ENCODE data around the gene ZRSR2. TPM values are rescaled to one million over a fixed set of nuclear protein-coding genes. Genes with fewer than 3 reads are reported as not detected.

ZRSR2 gene
- total and polyA plus RNA-seq, 4 donors, result 13.4 to 98.8 (median 28.8) TPM

DNA sequence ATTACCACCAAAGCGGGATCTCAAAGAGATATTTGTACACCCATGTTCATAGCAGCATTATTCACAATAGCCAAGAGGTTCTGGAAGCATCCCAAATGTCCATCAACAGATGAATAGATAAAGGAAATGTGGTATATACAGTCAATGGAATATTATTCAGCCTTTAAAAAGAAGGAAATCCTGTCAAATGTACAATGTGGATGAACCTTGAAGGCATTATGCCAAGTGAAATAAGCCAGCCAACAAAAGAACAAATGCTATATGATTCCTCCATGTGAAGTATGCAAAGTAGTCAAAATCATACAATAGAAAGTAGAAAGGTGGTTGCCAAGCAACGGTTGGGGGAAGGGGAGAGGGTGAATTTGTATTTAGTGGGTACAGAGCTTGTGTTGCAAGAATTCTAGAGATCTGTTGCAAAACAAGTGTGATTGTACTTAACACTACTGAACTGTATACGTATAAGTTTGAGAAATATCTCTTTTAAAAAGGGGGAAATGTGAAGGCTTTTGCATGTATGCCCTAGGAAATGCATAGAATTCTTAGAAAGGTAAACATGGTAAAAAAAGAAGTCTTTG, 5.0 kb upstream of the ZRSR2 start:
- Histone ChIP-seq H3K27ac (ENCODE audit: low read depth in 1 of 2, low read length in 2 of 2) (no peak overlapping the region), H3K9me3 (ENCODE audit: control insufficient read depth, low read length) (no peaks in the 10 kb centered on the region), H3K27me3 (ENCODE audit: control insufficient read depth in 1 of 2, insufficient read depth in 2 of 2, low read length in 1 of 2) (no peaks in the 10 kb centered on the region), H3K4me1 (ENCODE audit: control insufficient read depth in 1 of 2, insufficient read depth in 2 of 2, low read length in 2 of 2) (no peaks in the 10 kb centered on the region), H3K36me3 (ENCODE audit: control insufficient read depth in 1 of 2, insufficient read depth in 2 of 2, low read length in 1 of 2) (peaks cover 0 to 2% of the 10 kb centered on the region in 2 donors), H3K4me3 (ENCODE audit: low read length in 2 of 2) (no peak overlapping the region)
- 90 to 95% methylated on average over 3 of the region's 3 CpGs for WGBS, 2 donors
- intact Hi-C loops (cut with DNase I), result no loop called here
- no peak for ATAC-seq (ENCODE audit: low FRiP score)
- DNase-seq, result no peak

DNA sequence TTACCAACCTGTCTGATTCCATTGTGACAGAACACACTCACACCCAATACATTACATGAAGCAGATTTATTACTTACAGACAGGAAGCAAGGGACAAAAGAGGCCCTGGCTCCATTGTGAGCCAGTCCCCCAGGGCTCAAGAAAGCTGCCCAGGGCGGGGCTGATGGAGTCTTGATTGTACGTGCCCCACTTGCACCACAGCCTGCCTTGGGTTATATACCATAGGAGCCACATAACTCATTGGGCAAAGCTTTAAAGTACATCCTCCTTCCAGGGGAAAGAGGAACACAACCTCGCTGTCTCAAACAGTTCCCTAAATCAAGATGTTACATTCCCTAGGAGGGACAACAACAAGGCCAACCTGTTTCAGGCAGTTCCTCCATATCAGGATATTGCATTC, 3.4 kb upstream of the ZRSR2 start:
- Histone ChIP-seq H3K9me3 (ENCODE audit: control insufficient read depth, low read length) (no peaks in the 10 kb centered on the region), H3K27me3 (ENCODE audit: control insufficient read depth in 1 of 2, insufficient read depth in 2 of 2, low read length in 1 of 2) (no peaks in the 10 kb centered on the region), H3K27ac (ENCODE audit: low read depth in 1 of 2, low read length in 2 of 2) (no peak overlapping the region), H3K36me3 (ENCODE audit: control insufficient read depth in 1 of 2, insufficient read depth in 2 of 2, low read length in 1 of 2) (peaks cover 0 to 2% of the 10 kb centered on the region in 2 donors), H3K4me3 (ENCODE audit: low read length in 2 of 2) (no peak overlapping the region), H3K4me1 (ENCODE audit: control insufficient read depth in 1 of 2, insufficient read depth in 2 of 2, low read length in 2 of 2) (no peaks in the 10 kb centered on the region)
- ATAC-seq (ENCODE audit: low FRiP score) (no peak), DNase-seq (no peak)
- 79 to 86% methylated on average over 3 of the region's 3 CpGs for WGBS, 2 donors
- intact Hi-C loops (cut with DNase I), result no loop called here

DNA sequence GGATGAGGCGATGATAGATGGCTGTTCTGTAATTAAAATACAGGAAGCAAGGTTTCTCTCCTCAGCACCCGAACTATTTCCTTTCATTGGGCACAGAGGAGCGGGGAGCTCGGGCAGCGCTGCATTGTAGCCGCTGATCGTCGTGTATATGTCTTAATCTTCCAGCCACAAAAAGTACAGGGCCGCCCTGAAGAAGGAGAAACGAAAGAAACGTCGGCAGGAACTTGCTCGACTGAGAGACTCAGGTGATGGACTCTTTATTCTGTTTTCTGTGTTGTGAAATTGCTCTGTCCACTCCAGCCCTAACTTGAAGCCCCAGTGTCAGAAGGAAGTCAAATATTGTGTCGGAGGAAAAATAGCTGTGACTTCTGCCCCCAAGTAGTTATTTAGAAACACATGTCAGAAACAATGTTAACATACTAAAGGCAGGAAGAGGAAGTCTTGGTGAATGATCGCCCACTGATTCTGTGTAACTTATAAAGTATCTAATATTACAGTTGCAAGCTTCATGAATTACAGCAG, 546 bp downstream of the ZRSR2 start:
- Histone ChIP-seq H3K36me3 (ENCODE audit: control insufficient read depth in 1 of 2, insufficient read depth in 2 of 2, low read length in 1 of 2) (no peaks in the 10 kb centered on the region), H3K27me3 (ENCODE audit: control insufficient read depth in 1 of 2, insufficient read depth in 2 of 2, low read length in 1 of 2) (no peaks in the 10 kb centered on the region), H3K9me3 (ENCODE audit: control insufficient read depth, low read length) (no peaks in the 10 kb centered on the region), H3K27ac (ENCODE audit: low read depth in 1 of 2, low read length in 2 of 2) (peak overlapping the region in 1 of 2 donors; percentile 49), H3K4me1 (ENCODE audit: control insufficient read depth in 1 of 2, insufficient read depth in 2 of 2, low read length in 2 of 2) (no peaks in the 10 kb centered on the region), H3K4me3 (ENCODE audit: low read length in 2 of 2) (peak overlapping the region; percentile 40 to 70)
- 1% methylated on average over 15 of the region's 15 CpGs for WGBS, 2 donors
- peak; percentile 50 for ATAC-seq (ENCODE audit: low FRiP score)
- DNase-seq, result no peak
- intact Hi-C loops (cut with DNase I), result loop anchor here (5.0 kb wide), 3 partner anchors 61 to 114 kb away; partner anchors contain the start of gene AP1S2 (in 1 of the 2)

DNA sequence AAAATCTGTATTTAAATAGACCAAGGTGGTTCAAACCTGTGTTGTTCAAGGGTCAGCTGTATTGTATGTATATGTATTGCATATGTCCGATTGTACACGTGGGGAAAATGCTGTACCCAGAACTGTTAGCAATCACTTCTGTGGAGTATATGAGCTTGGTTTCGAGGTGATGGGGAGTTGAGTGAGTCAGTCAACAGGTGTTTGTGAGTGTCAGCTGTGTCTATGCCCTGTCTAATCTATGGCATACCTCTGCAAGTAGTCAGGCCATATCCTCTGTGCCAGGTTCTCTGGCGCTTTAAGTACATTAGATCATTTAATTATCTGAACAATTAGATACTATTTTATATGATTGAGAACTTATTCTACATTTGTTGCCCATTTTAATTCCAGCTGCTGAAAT, 7.4 kb downstream of the ZRSR2 start:
- no peaks in the 10 kb centered on the region for H3K9me3 ChIP-seq (ENCODE audit: control insufficient read depth, low read length)
- DNase-seq (no peak), ATAC-seq (ENCODE audit: low FRiP score) (no peak)
- 89 to 96% methylated on average over 4 of the region's 4 CpGs for whole genome bisulfite sequencing, 2 donors
- no peaks in the 10 kb centered on the region for H3K36me3 ChIP-seq (ENCODE audit: control insufficient read depth in 1 of 2, insufficient read depth in 2 of 2, low read length in 1 of 2)
- H3K4me1 ChIP-seq (ENCODE audit: control insufficient read depth in 1 of 2, insufficient read depth in 2 of 2, low read length in 2 of 2), result no peaks in the 10 kb centered on the region
- no peak overlapping the region for H3K4me3 ChIP-seq (ENCODE audit: low read length in 2 of 2)
- H3K27ac ChIP-seq (ENCODE audit: low read depth in 1 of 2, low read length in 2 of 2), result no peak overlapping the region
- H3K27me3 ChIP-seq (ENCODE audit: control insufficient read depth in 1 of 2, insufficient read depth in 2 of 2, low read length in 1 of 2), result no peaks in the 10 kb centered on the region
- intact Hi-C loops (cut with DNase I), result no loop called here

DNA sequence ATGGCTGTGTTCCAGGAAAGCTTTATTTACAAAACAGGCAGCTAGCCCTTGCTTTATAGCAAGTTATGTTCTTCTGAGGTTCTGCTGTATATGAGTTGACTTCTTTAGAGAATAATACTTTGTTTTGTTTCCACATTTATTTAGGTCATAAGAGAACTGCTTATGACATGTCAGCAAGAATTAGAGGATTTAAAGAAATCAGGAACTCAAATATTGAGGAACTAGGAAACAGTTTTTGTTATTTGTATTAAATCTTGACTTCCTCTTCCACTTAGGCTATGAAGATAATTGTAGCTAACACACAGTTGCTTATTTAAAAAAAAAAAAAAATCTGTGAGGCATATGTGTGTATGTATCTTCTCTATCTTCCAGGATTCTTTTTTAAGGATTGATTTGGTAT, 14.3 kb downstream of the ZRSR2 start:
- Histone ChIP-seq H3K36me3 (ENCODE audit: control insufficient read depth in 1 of 2, insufficient read depth in 2 of 2, low read length in 1 of 2) (no peaks in the 10 kb centered on the region), H3K4me3 (ENCODE audit: low read length in 2 of 2) (no peak overlapping the region), H3K9me3 (ENCODE audit: control insufficient read depth, low read length) (no peaks in the 10 kb centered on the region), H3K27ac (ENCODE audit: low read depth in 1 of 2, low read length in 2 of 2) (no peak overlapping the region), H3K27me3 (ENCODE audit: control insufficient read depth in 1 of 2, insufficient read depth in 2 of 2, low read length in 1 of 2) (no peaks in the 10 kb centered on the region), H3K4me1 (ENCODE audit: control insufficient read depth in 1 of 2, insufficient read depth in 2 of 2, low read length in 2 of 2) (no peaks in the 10 kb centered on the region)
- intact Hi-C loops (cut with DNase I), result no loop called here
- ATAC-seq (ENCODE audit: low FRiP score) (no peak), DNase-seq (no peak)

DNA sequence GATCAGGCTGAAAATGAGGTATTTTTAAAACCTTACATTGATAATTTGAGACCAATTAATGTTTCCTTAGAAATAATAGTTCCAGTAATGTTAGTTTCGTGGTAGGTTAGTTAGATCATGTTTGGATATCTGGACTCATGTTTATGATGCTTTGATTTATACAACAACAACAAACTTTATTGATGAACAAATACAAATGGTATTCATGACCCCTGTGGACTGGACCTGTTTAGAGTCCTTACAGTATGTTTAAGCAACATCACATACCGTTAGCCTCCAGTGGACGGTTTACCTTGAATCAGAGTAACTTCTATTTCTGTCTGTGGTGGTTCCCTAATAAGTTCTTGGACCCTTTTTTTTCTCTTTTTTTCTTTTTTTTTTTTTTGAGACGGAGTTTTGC, 18.0 kb downstream of the ZRSR2 start:
- no peaks in the 10 kb centered on the region for H3K9me3 ChIP-seq (ENCODE audit: control insufficient read depth, low read length)
- intact Hi-C loops (cut with DNase I), result no loop called here
- no peaks in the 10 kb centered on the region for H3K4me1 ChIP-seq (ENCODE audit: control insufficient read depth in 1 of 2, insufficient read depth in 2 of 2, low read length in 2 of 2)
- H3K4me3 ChIP-seq (ENCODE audit: low read length in 2 of 2), result no peak overlapping the region
- H3K27ac ChIP-seq (ENCODE audit: low read depth in 1 of 2, low read length in 2 of 2), result no peak overlapping the region
- DNase-seq, result no peak
- ATAC-seq (ENCODE audit: low FRiP score), result no peak
- WGBS, 2 donors, result 98 to 99% methylated on average over 4 of the region's 4 CpGs
- H3K36me3 ChIP-seq (ENCODE audit: control insufficient read depth in 1 of 2, insufficient read depth in 2 of 2, low read length in 1 of 2), result peaks cover 0 to 4% of the 10 kb centered on the region in 2 donors
- no peaks in the 10 kb centered on the region for H3K27me3 ChIP-seq (ENCODE audit: control insufficient read depth in 1 of 2, insufficient read depth in 2 of 2, low read length in 1 of 2)

DNA sequence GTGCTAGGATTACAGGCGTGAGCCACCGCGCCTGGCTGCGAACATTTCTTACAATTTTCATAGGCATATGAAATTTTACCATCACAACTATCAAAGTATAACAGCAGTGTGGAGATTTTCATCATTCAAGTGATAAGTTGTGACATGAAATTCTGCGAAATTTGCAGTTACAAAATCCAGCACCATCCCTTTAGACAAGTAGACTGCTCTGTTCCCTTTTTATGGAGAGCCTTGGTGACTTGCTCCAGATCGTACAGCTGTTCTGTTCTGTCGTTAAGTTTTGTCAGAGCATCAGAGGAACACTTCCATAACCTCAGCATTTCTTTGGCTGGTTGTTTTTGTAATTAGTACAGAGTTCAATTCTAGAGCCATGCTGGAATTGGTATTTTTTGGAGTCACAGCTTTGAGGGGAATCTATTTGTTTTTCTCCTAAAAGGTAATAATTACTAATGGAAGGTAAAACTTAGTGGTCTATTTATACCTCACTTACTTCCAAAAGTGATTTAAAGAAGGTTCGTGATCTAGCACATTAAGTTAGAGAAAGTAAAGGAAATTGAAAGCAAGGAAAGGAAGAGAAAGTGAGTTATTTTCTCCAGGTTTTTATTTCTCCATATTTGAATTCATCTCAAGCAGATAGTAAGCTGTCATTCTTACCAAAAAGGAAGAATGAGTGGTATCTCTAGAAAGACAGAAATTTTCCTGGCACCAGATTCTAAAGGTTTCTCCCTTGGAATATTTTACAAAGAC, 22.1 kb downstream of the ZRSR2 start:
- H3K27ac ChIP-seq (ENCODE audit: low read depth in 1 of 2, low read length in 2 of 2), result no peak overlapping the region
- H3K4me3 ChIP-seq (ENCODE audit: low read length in 2 of 2), result no peak overlapping the region
- H3K9me3 ChIP-seq (ENCODE audit: control insufficient read depth, low read length), result no peaks in the 10 kb centered on the region
- H3K36me3 ChIP-seq (ENCODE audit: control insufficient read depth in 1 of 2, insufficient read depth in 2 of 2, low read length in 1 of 2), result peaks cover 0 to 4% of the 10 kb centered on the region in 2 donors
- ATAC-seq (ENCODE audit: low FRiP score), result no peak
- H3K27me3 ChIP-seq (ENCODE audit: control insufficient read depth in 1 of 2, insufficient read depth in 2 of 2, low read length in 1 of 2), result no peaks in the 10 kb centered on the region
- no peaks in the 10 kb centered on the region for H3K4me1 ChIP-seq (ENCODE audit: control insufficient read depth in 1 of 2, insufficient read depth in 2 of 2, low read length in 2 of 2)
- WGBS, 2 donors, result 92 to 96% methylated on average over 8 of the region's 8 CpGs
- DNase-seq, result no peak
- intact Hi-C loops (cut with DNase I), result no loop called here

DNA sequence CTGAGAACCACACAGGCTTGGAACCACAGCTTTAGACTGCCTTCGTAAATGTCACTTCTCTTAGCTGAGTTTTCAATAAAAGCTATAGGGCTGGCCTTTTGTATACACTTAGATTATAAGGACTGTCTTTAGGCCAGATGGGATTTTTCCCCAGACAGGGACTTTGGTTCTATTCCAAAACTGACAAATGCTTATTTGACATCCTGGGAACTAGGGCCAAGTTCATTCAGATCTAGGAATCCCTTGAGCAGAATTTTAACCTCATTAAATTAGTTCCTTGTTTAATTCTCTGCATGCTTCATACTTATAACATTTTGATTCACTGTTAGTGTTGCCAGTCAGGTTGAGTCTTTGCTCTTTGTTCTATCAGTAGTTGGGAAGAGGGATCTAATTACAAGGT, 23.1 kb downstream of the ZRSR2 start:
- peaks cover 0 to 4% of the 10 kb centered on the region in 2 donors for H3K36me3 ChIP-seq (ENCODE audit: control insufficient read depth in 1 of 2, insufficient read depth in 2 of 2, low read length in 1 of 2)
- DNase-seq, result no peak

More for the DNA sequence above, 23.1 kb downstream of the ZRSR2 start:
- no peaks in the 10 kb centered on the region for H3K4me1 ChIP-seq (ENCODE audit: control insufficient read depth in 1 of 2, insufficient read depth in 2 of 2, low read length in 2 of 2)
- H3K27me3 ChIP-seq (ENCODE audit: control insufficient read depth in 1 of 2, insufficient read depth in 2 of 2, low read length in 1 of 2), result no peaks in the 10 kb centered on the region
- ATAC-seq (ENCODE audit: low FRiP score), result no peak
- H3K9me3 ChIP-seq (ENCODE audit: control insufficient read depth, low read length), result no peaks in the 10 kb centered on the region
- H3K4me3 ChIP-seq (ENCODE audit: low read length in 2 of 2), result no peak overlapping the region
- H3K27ac ChIP-seq (ENCODE audit: low read depth in 1 of 2, low read length in 2 of 2), result no peak overlapping the region
- 93 to 96% methylated on average over 1 of the region's 1 CpG for WGBS, 2 donors
- intact Hi-C loops (cut with DNase I), result no loop called here

Data from aorta (tissue), 5 donors.